DND-41 (cell line): ENCODE data around the gene HSPA1A.

Source experiments
- ATAC-seq: fragments of 200-7000 bp; cut with Tn5 transposase; 3 replicates; pipeline ENCODE4 v1.9.1; 2021; ENCODE audit warnings: low read depth; ENCODE audit not compliant: insufficient read depth
- DNase-seq: peaks from one replicate; pipeline ENCODE4 v3.0.0-alpha.2; 2020
- H2AFZ ChIP-seq: 2 replicates; pipeline ENCODE4 v1.6.0; 2012; ENCODE audit warnings: low read depth, low read length
- H3K27ac ChIP-seq: 2 replicates; pipeline ENCODE4 v1.5.1; 2012; ENCODE audit warnings: low read length, inconsistent platforms
- H3K27me3 ChIP-seq: fragments of 200-600 bp; sonication (generic); 2 replicates; pipeline ENCODE4 v1.6.0; 2012; ENCODE audit warnings: low read length, mild to moderate bottlenecking, inconsistent platforms; ENCODE audit not compliant: insufficient read depth, poor library complexity
- H3K36me3 ChIP-seq: 2 replicates; pipeline ENCODE4 v1.5.1; 2012; ENCODE audit warnings: low read length, inconsistent platforms; ENCODE audit not compliant: insufficient read depth
- H3K4me1 ChIP-seq: 2 replicates; pipeline ENCODE4 v1.5.1; 2012; ENCODE audit warnings: mild to moderate bottlenecking, low read length; ENCODE audit not compliant: insufficient read depth
- H3K4me2 ChIP-seq: 2 replicates; pipeline ENCODE4 v1.6.0; 2012; ENCODE audit warnings: mild to moderate bottlenecking, moderate library complexity, low read length, inconsistent platforms; ENCODE audit not compliant: insufficient read depth
- H3K4me3 ChIP-seq, 2 experiments: fragments of 200-600 bp in 1 of 2; shearing (Covaris generic) in 1 of 2; 2 replicates each; pipeline ENCODE4 v1.5.1; 2012 to 2016; ENCODE audit warnings: inconsistent platforms in 2 of 2, low read length in 2 of 2, mild to moderate bottlenecking in 2 of 2, low read depth in 1 of 2, moderate library complexity in 1 of 2
- H3K79me2 ChIP-seq: 2 replicates; pipeline ENCODE4 v1.6.0; 2012; ENCODE audit warnings: low read length, inconsistent platforms; ENCODE audit not compliant: insufficient read depth
- H3K9ac ChIP-seq: 2 replicates; pipeline ENCODE4 v1.6.0; 2012; ENCODE audit warnings: low read depth, mild to moderate bottlenecking, inconsistent platforms, low read length, moderate library complexity
- H3K9me3 ChIP-seq: 2 replicates; pipeline ENCODE4 v1.5.1; 2012; ENCODE audit warnings: low read length, moderate library complexity, mild to moderate bottlenecking, inconsistent platforms; ENCODE audit not compliant: insufficient read depth, severe bottlenecking
- H4K20me1 ChIP-seq: 2 replicates; pipeline ENCODE4 v1.6.0; 2012; ENCODE audit warnings: low read length; ENCODE audit not compliant: insufficient read depth
- CTCF ChIP-seq: IDR thresholded peaks from 2 replicates; pipeline ENCODE4 v1.5.1; 2012; ENCODE audit warnings: borderline replicate concordance, low read length, moderate library complexity, mild to moderate bottlenecking; ENCODE audit not compliant: poor library complexity, severe bottlenecking; ENCODE audit errors: extremely low read depth
- EZH2 ChIP-seq: IDR thresholded peaks from 3 replicates; pipeline ENCODE4 v1.6.1; 2012; ENCODE audit warnings: borderline replicate concordance, low read depth, mild to moderate bottlenecking, moderate library complexity, low read length, inconsistent platforms; ENCODE audit not compliant: severe bottlenecking

Gene HSPA1A

GRCh38 chr6:31778193-31778592, 37.1 kb upstream of the HSPA1A start:
- TF ChIP-seq EZH2 = no peak
- no peak for TF ChIP-seq CTCF
- peaks cover 58% of the 10 kb centered on the region for H3K36me3 ChIP-seq
- no peak overlapping the region for H3K4me3 ChIP-seq
- H4K20me1 ChIP-seq = peaks cover 5% of the 10 kb centered on the region; the same call in 1 of the 2 replicates
- H3K4me1 ChIP-seq = peaks cover 3% of the 10 kb centered on the region
- H3K9ac ChIP-seq = no peak overlapping the region
- no peaks in the 10 kb centered on the region for H3K79me2 ChIP-seq
- H3K9me3 ChIP-seq = no peaks in the 10 kb centered on the region
- no peak overlapping the region for H2AFZ ChIP-seq
- H3K4me2 ChIP-seq = no peak overlapping the region
- DNase-seq (no peak), ATAC-seq (no peak)
- H3K27ac ChIP-seq = no peak overlapping the region
- H3K27me3 ChIP-seq = no peaks in the 10 kb centered on the region

GRCh38 chr6:31778999-31779885, 36.1 kb upstream of the HSPA1A start:
- Histone ChIP-seq H4K20me1 (peaks cover 8% of the 10 kb centered on the region), H3K9ac (no peak overlapping the region), H3K4me1 (no peaks in the 10 kb centered on the region), H3K36me3 (peaks cover 67% of the 10 kb centered on the region), H3K9me3 (no peaks in the 10 kb centered on the region), H3K79me2 (no peaks in the 10 kb centered on the region), H3K27ac (no peak overlapping the region), H2AFZ (no peak overlapping the region), H3K4me3 (no peak overlapping the region), H3K27me3 (no peaks in the 10 kb centered on the region), H3K4me2 (no peak overlapping the region)
- TF ChIP-seq CTCF = no peak
- no peak for TF ChIP-seq EZH2
- no peak for DNase-seq
- ATAC-seq = no peak

- no peaks in the 10 kb centered on the region for H3K9me3 ChIP-seq
- no peaks in the 10 kb centered on the region for H3K4me1 ChIP-seq
- H3K27me3 ChIP-seq = no peaks in the 10 kb centered on the region
- H3K79me2 ChIP-seq = no peaks in the 10 kb centered on the region
- no peak overlapping the region for H3K4me3 ChIP-seq
- TF ChIP-seq EZH2 = no peak
- no peak for TF ChIP-seq CTCF
- H3K27ac ChIP-seq = no peak overlapping the region
- peaks cover 74% of the 10 kb centered on the region for H3K36me3 ChIP-seq
- ATAC-seq = no peak
- no peak overlapping the region for H2AFZ ChIP-seq
- H3K4me2 ChIP-seq = no peak overlapping the region
- DNase-seq = no peak
- H3K9ac ChIP-seq = no peak overlapping the region
- H4K20me1 ChIP-seq = peaks cover 8% of the 10 kb centered on the region
Measured at GRCh38 chr6:31779908-31780307, 35.4 kb upstream of the HSPA1A start.
